ENCODE measurements around the gene CCDC136. TPM values are rescaled to one million over a fixed set of nuclear protein-coding genes. Genes with fewer than 3 reads are reported as not detected.

CCDC136 gene
- total RNA-seq, 4 donors from 2014 or later: 0.61 to 15.8 (median 9.3) TPM

DNA sequence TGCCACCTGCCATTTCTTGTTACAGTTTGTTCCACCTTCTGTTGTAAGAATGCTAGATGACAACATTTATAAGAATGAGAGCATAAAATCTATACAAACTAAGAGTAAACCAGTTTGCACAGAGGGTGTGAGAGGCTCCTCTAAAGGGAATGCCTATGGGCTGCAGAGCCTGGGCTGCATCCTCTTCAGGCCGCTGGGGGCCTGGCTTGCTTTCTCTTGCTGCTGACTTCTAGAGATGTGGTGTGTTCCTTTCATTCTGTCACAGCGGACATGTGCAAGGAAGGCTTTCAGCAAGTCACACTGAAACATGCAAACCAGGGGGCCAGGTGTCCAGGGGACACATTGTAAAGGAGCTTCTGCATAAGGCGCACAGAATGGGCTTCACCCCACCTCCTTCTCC lies 63.8 kb downstream of the CCDC136 start:
- no peak for DNase-seq
- no peak for ATAC-seq
- H3K27ac ChIP-seq: peak overlapping the region; percentile 55 to 99 (median 96)
- in situ Hi-C loops (cut with MboI; ENCODE audit: low sequenced_read_pairs in 4 of 4) (loop anchor here in 1 of 4 donors (25.0 kb wide), 1 partner anchor 393 kb away; the partner anchor contains the start of gene HILPDA), intact Hi-C loops (cut with DNase I; ENCODE audit: low total_unique reads) (no loop called here)
- peaks cover 16 to 28% of the 10 kb centered on the region in 2 donors for H3K4me1 ChIP-seq
- H3K4me3 ChIP-seq: no peak overlapping the region
- H3K9me3 ChIP-seq: no peaks in the 10 kb centered on the region
- H3K36me3 ChIP-seq: peaks cover 4 to 68% of the 10 kb centered on the region in 2 donors
- H3K27me3 ChIP-seq: no peaks in the 10 kb centered on the region
- no peak for TF ChIP-seq POLR2A (IDR thresholded peaks at IDR 0.05)
- TF ChIP-seq, protein P1, sequence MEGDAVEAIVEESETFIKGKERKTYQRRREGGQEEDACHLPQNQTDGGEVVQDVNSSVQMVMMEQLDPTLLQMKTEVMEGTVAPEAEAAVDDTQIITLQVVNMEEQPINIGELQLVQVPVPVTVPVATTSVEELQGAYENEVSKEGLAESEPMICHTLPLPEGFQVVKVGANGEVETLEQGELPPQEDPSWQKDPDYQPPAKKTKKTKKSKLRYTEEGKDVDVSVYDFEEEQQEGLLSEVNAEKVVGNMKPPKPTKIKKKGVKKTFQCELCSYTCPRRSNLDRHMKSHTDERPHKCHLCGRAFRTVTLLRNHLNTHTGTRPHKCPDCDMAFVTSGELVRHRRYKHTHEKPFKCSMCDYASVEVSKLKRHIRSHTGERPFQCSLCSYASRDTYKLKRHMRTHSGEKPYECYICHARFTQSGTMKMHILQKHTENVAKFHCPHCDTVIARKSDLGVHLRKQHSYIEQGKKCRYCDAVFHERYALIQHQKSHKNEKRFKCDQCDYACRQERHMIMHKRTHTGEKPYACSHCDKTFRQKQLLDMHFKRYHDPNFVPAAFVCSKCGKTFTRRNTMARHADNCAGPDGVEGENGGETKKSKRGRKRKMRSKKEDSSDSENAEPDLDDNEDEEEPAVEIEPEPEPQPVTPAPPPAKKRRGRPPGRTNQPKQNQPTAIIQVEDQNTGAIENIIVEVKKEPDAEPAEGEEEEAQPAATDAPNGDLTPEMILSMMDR (IDR thresholded peaks at IDR 0.05 in 4 of 5, conservative IDR thresholded peaks at IDR 0.05 in 1 of 5): no peak

DNA sequence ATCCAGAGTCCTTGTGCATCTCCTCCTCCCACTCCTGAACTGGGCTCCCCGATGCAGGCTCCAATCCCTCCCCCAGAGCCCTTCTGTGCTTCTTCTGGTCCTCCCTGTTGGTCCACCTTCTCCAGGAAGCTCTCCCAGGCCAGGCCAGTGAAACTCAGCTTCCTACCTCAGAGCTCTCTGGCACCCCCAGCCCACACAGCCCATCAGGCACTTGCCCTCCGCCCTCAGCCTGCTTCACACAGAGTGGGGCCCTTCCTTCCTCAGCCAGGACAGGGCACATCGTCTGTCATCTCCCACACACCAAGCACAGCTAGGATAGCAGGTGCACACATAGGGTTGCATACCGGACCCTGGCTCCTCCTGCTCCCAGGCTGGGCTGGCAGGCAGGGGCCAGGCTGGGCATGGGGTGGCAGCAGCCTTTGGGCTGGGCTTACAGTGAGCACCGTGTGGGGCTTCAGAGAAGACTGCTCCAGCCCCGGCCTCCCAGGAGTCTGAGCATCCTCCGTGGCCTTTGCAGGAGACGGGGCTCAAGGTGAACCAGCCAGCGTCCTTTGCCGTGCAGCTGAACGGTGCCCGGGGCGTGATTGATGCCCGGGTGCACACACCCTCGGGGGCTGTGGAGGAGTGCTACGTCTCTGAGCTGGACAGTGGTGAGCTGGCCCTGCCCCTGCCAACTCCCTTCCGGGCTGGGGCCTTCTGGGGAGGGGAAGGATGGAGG lies 64.4 kb downstream of the CCDC136 start:
- H3K27me3 ChIP-seq: no peaks in the 10 kb centered on the region
- peaks cover 4 to 62% of the 10 kb centered on the region in 2 donors for H3K36me3 ChIP-seq
- H3K4me1 ChIP-seq: peaks cover 18 to 34% of the 10 kb centered on the region in 2 donors
- TF ChIP-seq, protein P1 (IDR thresholded peaks at IDR 0.05 in 4 of 5, conservative IDR thresholded peaks at IDR 0.05 in 1 of 5): no peak
- peak in 1 of 2 donors; percentile 1 for TF ChIP-seq POLR2A (IDR thresholded peaks at IDR 0.05)
- intact Hi-C loops (cut with DNase I; ENCODE audit: low total_unique reads) (no loop called here), in situ Hi-C loops (cut with MboI; ENCODE audit: low sequenced_read_pairs in 4 of 4) (loop anchor here in 1 of 4 donors (25.0 kb wide), 1 partner anchor 394 kb away; the partner anchor contains the start of gene HILPDA)
- H3K27ac ChIP-seq: peak overlapping the region; percentile 55 to 99 (median 96)
- DNase-seq: no peak
- ATAC-seq: no peak
- H3K9me3 ChIP-seq: no peaks in the 10 kb centered on the region
- H3K4me3 ChIP-seq: no peak overlapping the region

DNA sequence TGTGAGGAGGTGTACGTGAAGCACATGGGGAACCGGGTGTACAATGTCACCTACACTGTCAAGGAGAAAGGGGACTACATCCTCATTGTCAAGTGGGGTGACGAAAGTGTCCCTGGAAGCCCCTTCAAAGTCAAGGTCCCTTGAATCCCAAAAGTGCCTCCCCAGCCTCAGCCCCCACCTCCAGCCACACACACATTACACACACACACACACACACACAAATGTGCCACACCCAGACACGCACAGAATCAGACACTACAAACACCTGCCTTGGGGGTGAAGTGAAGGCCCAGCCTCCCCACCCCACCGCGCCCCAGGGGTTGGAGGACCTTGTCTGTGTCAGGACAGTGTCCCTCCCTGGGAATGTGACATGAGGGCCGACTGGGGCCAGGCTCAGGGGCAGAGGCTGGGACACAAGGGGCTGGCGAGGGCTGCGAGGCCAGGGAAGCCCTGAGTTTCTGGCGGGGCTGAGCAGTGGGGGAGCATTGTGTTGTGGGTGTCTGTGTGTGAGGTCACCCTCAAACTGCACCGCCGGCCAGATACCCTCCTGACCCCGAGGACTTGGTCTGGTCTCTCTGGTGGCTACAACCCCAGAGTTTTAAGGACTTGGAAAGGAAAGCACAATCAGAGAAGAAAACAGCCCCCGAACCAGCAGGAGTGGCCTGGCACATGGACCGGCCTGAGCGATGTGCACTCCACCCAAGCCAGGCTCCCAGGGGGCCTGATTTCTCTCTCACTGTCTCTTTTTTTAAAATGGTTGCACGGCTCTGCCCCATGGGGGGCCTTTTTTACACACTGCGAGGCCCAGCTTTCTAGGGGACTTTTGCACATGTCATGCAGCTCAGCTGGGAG lies 66.8 kb downstream of the CCDC136 start:
- DNase-seq (no peak), ATAC-seq (no peak)
- Histone ChIP-seq H3K36me3 (peaks cover 4 to 37% of the 10 kb centered on the region in 2 donors), H3K4me3 (no peak overlapping the region), H3K4me1 (peaks cover 28 to 46% of the 10 kb centered on the region in 2 donors), H3K9me3 (no peaks in the 10 kb centered on the region), H3K27ac (peak overlapping the region; percentile 82 to 91 (median 84)), H3K27me3 (no peaks in the 10 kb centered on the region)
- in situ Hi-C loops (cut with MboI; ENCODE audit: low sequenced_read_pairs in 4 of 4): loop anchor here in 1 of 4 donors (25.0 kb wide), 1 partner anchor 396 kb away; the partner anchor contains the start of gene HILPDA
- no peak for TF ChIP-seq POLR2A (IDR thresholded peaks at IDR 0.05)
- TF ChIP-seq, protein P1 (IDR thresholded peaks at IDR 0.05 in 4 of 5, conservative IDR thresholded peaks at IDR 0.05 in 1 of 5): no peak
- intact Hi-C loops (cut with DNase I; ENCODE audit: low total_unique reads): no loop called here

DNA sequence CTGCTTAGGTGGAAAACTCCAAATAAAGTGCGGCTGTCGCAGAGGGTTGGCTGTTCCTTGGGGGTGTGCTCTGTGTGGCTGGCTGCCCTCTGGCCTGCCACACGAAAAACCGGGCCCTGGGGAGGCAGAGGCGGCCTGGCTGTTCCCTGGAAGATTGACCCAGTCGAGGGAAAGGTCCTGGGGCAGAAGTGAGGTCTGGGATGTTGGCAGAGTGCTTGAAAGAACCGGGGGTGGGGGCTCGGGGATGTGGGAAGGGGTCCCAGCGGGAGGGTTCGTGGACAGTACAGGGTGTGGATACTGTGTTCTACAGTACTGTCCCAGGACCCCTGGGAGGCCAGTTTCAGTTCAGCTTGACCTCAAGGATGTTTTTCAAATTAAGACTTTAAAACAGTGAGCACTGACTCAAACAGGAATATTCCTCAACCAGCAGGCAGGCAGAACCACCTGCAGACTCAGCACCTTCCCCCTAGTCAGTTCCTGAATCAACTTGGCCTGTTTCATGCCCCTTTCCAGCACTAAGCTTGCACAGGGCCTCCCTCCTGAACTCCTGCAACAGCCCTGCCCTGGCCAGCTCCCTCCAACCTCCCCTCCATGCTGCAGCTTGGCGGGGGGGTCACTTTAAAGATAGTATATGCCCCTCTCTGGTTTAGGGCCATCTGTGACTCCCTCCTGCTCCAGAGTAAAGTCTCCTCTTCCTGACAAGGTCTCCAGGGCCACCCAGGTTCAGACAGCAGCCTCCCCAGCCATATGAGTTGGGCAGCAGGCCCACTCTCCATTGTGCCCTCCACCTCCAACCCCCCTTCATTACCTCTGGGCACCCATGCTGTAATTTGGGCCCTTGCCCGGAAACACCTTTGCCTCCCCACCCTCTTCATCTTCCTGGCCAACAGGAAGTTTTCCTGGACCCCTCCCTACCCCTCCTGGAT lies 67.7 kb downstream of the CCDC136 start:
- peaks cover 4 to 28% of the 10 kb centered on the region in 2 donors for H3K36me3 ChIP-seq
- H3K27me3 ChIP-seq: no peaks in the 10 kb centered on the region
- DNase-seq (no peak), ATAC-seq (peak in 1 of 2 donors; percentile 2)
- in situ Hi-C loops (cut with MboI; ENCODE audit: low sequenced_read_pairs in 4 of 4) (loop anchor here in 2 of 4 donors (10.0 to 25.0 kb wide), 2 partner anchors 115 to 397 kb away; partner anchors contain the start of gene HILPDA (in 1 of the 2)), intact Hi-C loops (cut with DNase I; ENCODE audit: low total_unique reads) (no loop called here)
- peak in 1 of 2 donors; percentile 23 for TF ChIP-seq POLR2A (IDR thresholded peaks at IDR 0.05)
- TF ChIP-seq, protein P1 (IDR thresholded peaks at IDR 0.05 in 4 of 5, conservative IDR thresholded peaks at IDR 0.05 in 1 of 5): no peak
- no peaks in the 10 kb centered on the region for H3K9me3 ChIP-seq
- H3K4me3 ChIP-seq: no peak overlapping the region
- H3K4me1 ChIP-seq: peaks cover 31 to 51% of the 10 kb centered on the region in 2 donors
- peak overlapping the region; percentile 82 to 91 (median 84) for H3K27ac ChIP-seq
